C4-2B (cell line): ENCODE measurements around the gene LYG2.
"Not testable (repeated sequence)": the region's sequence is repeated elsewhere in the genome, so short reads cannot be mapped to it uniquely, and the experiment has no call there.

Experiments
- H3K27ac ChIP-seq: fragments of 450-650 bp; 2 replicates; pipeline ENCODE4 v1.5.1; 2017
- ZFX ChIP-seq: fragments of 450-650 bp; IDR thresholded peaks from 2 replicates; pipeline ENCODE4 v1.6.1; 2017
- TF ChIP-seq, protein P1 (sequence below): fragments of 450-650 bp; conservative IDR thresholded peaks from 2 replicates; pipeline ENCODE4 v1.5.1; 2017; ENCODE audit warnings: mild to moderate bottlenecking

LYG2 gene

DNA sequence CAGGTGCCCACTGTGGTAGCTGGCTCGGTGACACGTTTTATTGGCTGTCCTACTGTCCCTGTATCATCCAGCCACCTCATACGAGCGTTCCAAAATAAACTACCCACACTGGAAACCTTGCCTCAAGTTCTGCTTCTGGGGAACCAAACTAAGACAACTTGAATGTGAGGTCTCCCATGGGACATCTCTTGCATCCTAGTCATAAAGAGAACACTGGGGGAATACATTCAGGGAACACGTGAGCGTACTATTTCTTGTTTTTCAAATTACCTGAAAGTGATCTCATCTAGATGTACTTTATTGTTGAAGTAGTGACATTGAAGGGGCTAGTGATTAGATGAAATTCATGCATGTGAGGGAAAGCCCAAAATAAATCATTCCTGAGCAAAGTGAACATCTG lies 15.0 kb downstream of the LYG2 start:
- no peak overlapping the region for H3K27ac ChIP-seq
- no peak for TF ChIP-seq ZFX
- TF ChIP-seq, protein P1, sequence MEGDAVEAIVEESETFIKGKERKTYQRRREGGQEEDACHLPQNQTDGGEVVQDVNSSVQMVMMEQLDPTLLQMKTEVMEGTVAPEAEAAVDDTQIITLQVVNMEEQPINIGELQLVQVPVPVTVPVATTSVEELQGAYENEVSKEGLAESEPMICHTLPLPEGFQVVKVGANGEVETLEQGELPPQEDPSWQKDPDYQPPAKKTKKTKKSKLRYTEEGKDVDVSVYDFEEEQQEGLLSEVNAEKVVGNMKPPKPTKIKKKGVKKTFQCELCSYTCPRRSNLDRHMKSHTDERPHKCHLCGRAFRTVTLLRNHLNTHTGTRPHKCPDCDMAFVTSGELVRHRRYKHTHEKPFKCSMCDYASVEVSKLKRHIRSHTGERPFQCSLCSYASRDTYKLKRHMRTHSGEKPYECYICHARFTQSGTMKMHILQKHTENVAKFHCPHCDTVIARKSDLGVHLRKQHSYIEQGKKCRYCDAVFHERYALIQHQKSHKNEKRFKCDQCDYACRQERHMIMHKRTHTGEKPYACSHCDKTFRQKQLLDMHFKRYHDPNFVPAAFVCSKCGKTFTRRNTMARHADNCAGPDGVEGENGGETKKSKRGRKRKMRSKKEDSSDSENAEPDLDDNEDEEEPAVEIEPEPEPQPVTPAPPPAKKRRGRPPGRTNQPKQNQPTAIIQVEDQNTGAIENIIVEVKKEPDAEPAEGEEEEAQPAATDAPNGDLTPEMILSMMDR, result no peak

DNA sequence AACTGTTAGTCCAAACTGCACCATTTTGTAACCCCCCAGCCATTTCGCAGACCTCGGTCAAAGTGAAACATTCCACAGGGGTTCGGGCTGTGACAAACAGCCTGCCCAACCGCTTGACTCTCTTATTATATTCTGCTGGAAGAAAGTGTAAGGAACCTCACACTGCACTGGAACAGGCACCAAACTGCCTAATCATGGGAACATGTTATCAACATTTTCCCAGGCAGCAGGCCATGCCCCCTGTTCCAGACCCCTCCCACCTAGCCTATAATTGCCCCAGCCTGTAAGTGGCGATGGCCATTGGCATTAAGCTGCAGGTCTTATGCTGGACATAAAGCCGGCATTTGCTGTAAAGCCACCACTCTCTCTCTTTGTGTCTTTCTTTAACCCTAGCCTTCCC lies 16.9 kb downstream of the LYG2 start:
- TF ChIP-seq, protein P1, result no peak
- no peak for TF ChIP-seq ZFX
- no peak overlapping the region for H3K27ac ChIP-seq

DNA sequence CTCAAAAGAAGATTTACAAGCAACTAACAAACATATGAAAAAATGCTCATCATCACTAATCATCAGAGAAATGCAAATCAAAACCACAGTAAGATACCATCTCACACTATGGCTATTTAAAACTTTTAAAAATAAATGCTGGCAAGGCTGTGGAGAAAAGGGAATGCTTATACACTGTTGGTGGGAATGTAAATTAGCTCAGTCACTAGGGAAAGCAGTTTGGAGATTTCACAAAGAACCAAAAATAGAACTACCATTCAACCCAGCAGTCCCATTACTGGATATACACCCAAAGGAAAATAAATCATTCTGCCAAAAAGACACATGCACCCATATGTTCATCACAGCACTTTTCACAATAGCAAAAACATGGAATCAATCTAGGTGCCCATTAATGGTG lies 22.3 kb downstream of the LYG2 start:
- not testable (repeated sequence) for H3K27ac ChIP-seq

- no peak overlapping the region for H3K27ac ChIP-seq
- TF ChIP-seq, protein P1, result no peak
- TF ChIP-seq ZFX, result no peak
These were observed 37.5 kb downstream of the LYG2 start for GRCh38 chr2:99217929-99218501.

GRCh38 chr2:99216096-99216495 lies 39.4 kb downstream of the LYG2 start:
- TF ChIP-seq, protein P1, result no peak
- TF ChIP-seq ZFX, result no peak
- no peak overlapping the region for H3K27ac ChIP-seq

GRCh38 chr2:99205491-99205890 lies 50.0 kb downstream of the LYG2 start:
- TF ChIP-seq, protein P1, result no peak
- no peak for TF ChIP-seq ZFX

GRCh38 chr2:99201959-99202678 lies 53.3 kb downstream of the LYG2 start:
- TF ChIP-seq, protein P1, result no peak; the same call in 1 of the 2 replicates
- no peak for TF ChIP-seq ZFX
- no peak overlapping the region for H3K27ac ChIP-seq

More at GRCh38 chr2:99205491-99205890, 50.0 kb downstream of the LYG2 start:
- H3K27ac ChIP-seq, result no peak overlapping the region
